ENCODE results near the gene MSTN.
"Not testable (repeated sequence)": the region's sequence is repeated elsewhere in the genome, so short reads cannot be mapped to it uniquely, and the experiment has no call there.

Gene MSTN

DNA sequence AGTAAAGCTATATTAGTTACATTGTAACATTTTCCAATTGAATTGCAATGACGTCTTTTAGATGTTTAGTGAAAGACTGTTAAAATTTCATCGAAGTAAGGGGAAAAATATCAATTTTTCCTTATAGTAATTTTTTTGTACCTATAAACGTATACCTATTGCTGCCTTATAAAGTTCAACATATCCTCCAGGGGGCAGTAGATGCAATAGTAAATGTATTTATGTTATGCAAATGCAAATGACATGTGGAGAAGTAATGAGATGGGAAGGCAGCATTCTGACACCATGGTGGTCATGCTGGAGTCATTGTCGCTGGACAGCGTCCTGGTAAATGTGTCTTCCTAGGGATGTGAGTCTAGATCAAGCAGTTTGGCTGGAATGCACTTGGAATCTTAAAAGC, 38.7 kb downstream of the MSTN start:
- ATAC-seq = peak; percentile 64; the same call in 2 of the 3 replicates
- TF ChIP-seq, protein P1, sequence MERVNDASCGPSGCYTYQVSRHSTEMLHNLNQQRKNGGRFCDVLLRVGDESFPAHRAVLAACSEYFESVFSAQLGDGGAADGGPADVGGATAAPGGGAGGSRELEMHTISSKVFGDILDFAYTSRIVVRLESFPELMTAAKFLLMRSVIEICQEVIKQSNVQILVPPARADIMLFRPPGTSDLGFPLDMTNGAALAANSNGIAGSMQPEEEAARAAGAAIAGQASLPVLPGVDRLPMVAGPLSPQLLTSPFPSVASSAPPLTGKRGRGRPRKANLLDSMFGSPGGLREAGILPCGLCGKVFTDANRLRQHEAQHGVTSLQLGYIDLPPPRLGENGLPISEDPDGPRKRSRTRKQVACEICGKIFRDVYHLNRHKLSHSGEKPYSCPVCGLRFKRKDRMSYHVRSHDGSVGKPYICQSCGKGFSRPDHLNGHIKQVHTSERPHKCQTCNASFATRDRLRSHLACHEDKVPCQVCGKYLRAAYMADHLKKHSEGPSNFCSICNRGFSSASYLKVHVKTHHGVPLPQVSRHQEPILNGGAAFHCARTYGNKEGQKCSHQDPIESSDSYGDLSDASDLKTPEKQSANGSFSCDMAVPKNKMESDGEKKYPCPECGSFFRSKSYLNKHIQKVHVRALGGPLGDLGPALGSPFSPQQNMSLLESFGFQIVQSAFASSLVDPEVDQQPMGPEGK (CRISPR knock-in tag; IDR thresholded peaks at IDR 0.05; ENCODE audit: borderline replicate concordance) = no peak
- TF ChIP-seq ZNF70 (CRISPR knock-in tag; IDR thresholded peaks at IDR 0.05) (no peak), RARB (CRISPR knock-in tag; IDR thresholded peaks at IDR 0.05) (no peak), TOX (CRISPR knock-in tag; IDR thresholded peaks at IDR 0.05; ENCODE audit: borderline replicate concordance) (no peak)

DNA sequence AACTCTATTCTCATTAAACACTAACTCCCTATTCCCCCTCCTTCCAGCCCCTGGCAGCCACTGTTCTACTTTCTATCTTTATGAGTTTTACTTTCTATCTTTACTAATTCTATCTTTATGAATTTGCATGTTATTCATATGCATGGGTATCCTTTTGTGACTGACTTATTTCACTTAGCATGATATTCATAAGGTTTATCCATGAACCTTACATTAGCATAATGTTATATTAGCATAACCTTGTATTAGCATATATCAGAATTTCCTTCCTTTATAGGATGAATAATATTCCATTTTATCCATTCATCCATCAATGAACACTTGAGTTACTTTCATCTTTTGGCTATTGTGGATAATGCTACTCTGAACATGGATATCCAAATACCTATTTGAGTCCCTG, 41.8 kb downstream of the MSTN start:
- no peak for ATAC-seq
- TF ChIP-seq ZFP30 (CRISPR knock-in tag; IDR thresholded peaks at IDR 0.05) = no peak
- TF ChIP-seq ESRRG (CRISPR knock-in tag; IDR thresholded peaks at IDR 0.05) = no peak
- TF ChIP-seq ZNF565 (CRISPR knock-in tag; conservative IDR thresholded peaks at IDR 0.05; ENCODE audit: low read depth) = no peak
- TF ChIP-seq OSR1 (CRISPR knock-in tag; IDR thresholded peaks at IDR 0.05) = no peak
- TF ChIP-seq TCF4 (CRISPR knock-in tag; IDR thresholded peaks at IDR 0.05; ENCODE audit: borderline replicate concordance) = no peak
- no peak for TF ChIP-seq ISL1 (CRISPR knock-in tag; IDR thresholded peaks at IDR 0.05)

DNA sequence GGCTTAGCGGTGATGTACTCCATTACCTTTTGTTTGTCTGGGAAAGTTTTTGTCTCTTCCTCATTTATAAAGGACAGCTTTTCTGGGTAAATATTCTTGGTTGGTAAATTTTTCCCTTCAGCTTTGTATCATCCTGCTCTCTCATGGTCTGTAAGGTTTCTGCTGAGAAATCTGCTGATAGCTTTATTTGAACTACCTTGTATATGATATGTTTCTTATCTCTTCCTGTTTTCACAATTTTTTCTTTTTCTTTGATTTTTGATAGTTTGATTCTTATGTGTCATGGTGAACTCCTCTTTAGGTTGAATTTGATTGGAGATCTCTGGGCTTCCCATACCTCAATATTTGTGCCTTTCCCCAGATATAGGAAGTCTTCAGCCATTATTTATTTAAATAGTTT, 44.7 kb downstream of the MSTN start:
- no peak for ATAC-seq
- TF ChIP-seq PPARA (CRISPR knock-in tag; IDR thresholded peaks at IDR 0.05; ENCODE audit: borderline replicate concordance) (no peak), OSR1 (CRISPR knock-in tag; IDR thresholded peaks at IDR 0.05) (no peak), ZNF565 (CRISPR knock-in tag; conservative IDR thresholded peaks at IDR 0.05; ENCODE audit: low read depth) (no peak), RARB (CRISPR knock-in tag; IDR thresholded peaks at IDR 0.05) (no peak), GLIS3 (CRISPR knock-in tag; IDR thresholded peaks at IDR 0.05) (no peak), ZFP30 (CRISPR knock-in tag; IDR thresholded peaks at IDR 0.05) (no peak), ZFP3 (CRISPR knock-in tag; IDR thresholded peaks at IDR 0.05) (no peak)
- TF ChIP-seq, protein P2, sequence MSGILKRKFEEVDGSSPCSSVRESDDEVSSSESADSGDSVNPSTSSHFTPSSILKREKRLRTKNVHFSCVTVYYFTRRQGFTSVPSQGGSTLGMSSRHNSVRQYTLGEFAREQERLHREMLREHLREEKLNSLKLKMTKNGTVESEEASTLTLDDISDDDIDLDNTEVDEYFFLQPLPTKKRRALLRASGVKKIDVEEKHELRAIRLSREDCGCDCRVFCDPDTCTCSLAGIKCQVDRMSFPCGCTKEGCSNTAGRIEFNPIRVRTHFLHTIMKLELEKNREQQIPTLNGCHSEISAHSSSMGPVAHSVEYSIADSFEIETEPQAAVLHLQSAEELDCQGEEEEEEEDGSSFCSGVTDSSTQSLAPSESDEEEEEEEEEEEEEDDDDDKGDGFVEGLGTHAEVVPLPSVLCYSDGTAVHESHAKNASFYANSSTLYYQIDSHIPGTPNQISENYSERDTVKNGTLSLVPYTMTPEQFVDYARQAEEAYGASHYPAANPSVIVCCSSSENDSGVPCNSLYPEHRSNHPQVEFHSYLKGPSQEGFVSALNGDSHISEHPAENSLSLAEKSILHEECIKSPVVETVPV (CRISPR knock-in tag; IDR thresholded peaks at IDR 0.05) = no peak
- TF ChIP-seq, protein P3, sequence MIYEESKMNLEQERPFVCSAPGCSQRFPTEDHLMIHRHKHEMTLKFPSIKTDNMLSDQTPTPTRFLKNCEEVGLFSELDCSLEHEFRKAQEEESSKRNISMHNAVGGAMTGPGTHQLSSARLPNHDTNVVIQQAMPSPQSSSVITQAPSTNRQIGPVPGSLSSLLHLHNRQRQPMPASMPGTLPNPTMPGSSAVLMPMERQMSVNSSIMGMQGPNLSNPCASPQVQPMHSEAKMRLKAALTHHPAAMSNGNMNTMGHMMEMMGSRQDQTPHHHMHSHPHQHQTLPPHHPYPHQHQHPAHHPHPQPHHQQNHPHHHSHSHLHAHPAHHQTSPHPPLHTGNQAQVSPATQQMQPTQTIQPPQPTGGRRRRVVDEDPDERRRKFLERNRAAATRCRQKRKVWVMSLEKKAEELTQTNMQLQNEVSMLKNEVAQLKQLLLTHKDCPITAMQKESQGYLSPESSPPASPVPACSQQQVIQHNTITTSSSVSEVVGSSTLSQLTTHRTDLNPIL (CRISPR knock-in tag; IDR thresholded peaks at IDR 0.05; ENCODE audit: low read depth) = no peak
- TF ChIP-seq, protein P1 (CRISPR knock-in tag; IDR thresholded peaks at IDR 0.05; ENCODE audit: borderline replicate concordance) = no peak

DNA sequence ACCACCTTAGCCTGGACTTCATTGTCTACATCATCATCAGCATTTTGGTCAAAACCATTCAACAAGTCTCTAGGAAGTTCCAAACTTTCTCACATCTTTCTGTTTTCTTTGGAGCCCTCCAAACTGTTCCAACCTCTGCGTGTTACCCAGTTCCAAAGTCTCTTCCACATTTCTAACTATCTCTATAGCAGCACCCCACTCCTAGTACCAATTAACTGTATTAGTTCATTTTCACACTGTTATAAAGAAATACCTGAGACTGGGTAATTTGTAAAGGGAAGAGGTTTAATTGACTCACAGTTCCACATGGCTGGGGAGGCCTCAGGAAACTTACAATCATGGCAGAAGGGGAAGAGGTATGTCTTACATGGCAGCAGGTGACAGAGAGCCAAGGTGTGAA, 46.6 kb downstream of the MSTN start:
- not testable (repeated sequence) for ATAC-seq
